ENCODE data around the gene RGS6.

GRCh38 chr14:72404998-72405397 lies 472.8 kb downstream of the RGS6 start:
- TF ChIP-seq CTCF (IDR thresholded peaks at IDR 0.05) (no peak), POLR2A (IDR thresholded peaks at IDR 0.05) (no peak), POLR2AphosphoS5 (IDR thresholded peaks at IDR 0.05) (no peak), EP300 (IDR thresholded peaks at IDR 0.05) (no peak)
